Kidney tubule cell (primary cell): Measurements from ENCODE around the gene TNFRSF1A.

Source experiments
- DNase-seq: peaks from one replicate; pipeline ENCODE4 v3.0.0-alpha.2; 2018; ENCODE audit warnings: low spot score

TNFRSF1A gene

DNA sequence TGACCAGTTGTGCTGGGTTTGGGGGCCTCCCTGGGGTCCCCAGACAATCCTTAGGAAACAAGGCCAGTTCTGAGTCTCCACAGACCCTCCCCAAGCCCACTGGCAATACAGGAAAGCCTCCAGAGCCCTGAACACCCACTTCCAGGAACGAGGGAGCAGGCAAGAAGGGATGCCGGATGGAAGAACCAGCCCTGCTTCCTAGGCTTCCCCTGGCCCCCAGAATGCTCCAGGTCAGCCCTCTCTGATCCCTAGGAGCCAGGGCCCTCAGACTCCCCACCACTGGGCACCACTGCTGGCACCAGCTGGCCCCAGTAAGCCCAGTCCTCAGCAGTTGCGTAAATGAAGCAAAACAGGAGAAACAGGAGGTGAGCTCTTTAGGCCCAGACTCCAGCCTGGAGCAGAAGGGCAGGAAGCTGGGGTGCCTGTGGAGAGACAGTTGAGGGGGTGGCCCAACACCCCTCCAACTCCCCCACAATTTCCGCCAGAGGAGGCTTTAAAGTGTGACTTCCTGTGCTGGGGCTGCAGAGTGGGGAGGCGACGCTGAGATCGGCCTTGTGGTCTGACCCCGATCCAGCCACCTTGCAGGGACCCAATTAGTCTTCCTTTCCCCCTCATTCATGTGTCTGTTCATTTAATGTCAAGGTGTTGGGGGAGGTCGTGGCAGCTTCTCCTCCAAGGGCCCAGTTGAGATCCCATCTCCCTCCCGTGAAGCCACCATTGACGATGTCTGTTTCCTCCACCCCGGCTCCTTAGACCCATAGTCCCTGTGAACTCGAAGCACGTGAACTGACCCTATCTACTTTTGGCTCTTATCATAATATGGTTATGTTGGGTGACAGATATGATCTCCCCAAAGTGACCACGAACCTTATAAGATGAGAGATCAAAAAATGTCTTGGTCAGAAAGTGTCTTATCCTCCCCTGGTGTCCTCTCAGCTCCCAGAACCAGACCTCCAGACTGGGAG lies 4.7 kb downstream of the TNFRSF1A start:
- no peak for DNase-seq

DNA sequence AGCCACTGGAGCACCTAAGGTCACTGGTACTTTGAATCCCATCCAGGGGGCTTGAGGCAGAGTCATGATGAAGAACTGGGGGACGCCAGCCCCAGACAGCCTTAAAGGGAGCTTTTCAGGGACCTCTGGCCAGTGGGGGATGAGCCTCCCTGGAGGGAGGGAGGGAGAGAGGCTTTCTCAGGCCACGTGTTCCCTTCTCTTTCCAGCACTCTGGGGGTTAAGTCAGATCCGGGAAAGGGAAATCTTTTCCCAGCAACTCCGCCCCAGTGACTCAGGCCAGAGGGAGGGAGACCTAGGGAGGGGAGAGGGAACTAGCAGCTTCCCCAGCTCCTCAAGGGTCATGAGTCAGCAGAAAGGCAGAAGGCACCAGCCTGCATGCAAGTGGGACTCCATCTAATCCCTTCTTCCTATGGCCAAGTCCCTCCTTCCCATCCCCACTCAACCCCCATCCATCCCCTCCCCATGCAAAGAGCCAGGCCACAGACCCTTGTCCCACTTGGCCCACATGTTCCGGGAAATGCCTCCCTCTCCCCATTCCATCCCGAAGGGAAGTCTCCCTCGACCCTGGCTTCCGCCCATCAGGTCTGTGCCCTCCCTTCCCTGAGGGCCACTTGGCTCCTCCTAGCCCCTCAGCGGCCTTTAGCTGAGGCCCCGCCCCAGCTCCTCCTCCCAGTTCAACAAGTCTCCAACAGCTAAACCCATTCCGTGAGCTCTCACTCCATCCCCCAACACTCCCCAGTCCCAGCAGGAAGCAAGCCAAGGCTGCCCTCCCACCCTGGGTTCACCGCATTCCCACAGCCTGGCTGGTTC lies 5.6 kb downstream of the TNFRSF1A start:
- DNase-seq = peak; percentile 99

DNA sequence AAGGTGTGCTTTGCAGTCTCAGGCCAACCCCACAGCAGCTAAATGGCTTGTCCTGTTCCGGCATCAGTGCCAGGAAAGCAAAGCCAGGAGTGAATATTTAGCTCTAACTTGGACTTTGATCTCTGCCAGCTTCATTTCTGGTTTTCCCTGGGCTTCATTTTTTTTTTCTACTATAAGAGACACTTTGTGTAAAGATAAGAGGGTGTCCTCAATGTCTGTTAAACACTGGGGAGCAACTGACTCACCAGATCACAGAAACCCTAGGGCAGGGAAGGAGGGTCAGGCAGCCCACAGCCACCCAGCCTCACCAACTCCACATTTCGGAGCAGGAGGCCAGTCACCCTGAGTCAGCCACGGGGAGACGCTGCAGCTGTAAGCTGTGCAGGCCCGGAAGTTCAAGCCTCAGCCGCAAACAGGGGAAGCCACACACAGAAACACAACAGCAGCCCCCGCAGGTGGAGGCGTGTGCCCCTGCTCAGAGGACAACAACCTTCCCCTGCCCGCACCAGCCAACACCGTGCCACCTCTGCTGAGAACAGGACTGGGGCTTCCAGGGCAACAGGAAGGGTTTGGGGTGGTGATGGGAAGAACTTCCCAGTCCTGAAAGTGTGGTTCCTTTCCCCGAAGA lies 6.3 kb downstream of the TNFRSF1A start:
- peak; percentile 90 for DNase-seq

DNA sequence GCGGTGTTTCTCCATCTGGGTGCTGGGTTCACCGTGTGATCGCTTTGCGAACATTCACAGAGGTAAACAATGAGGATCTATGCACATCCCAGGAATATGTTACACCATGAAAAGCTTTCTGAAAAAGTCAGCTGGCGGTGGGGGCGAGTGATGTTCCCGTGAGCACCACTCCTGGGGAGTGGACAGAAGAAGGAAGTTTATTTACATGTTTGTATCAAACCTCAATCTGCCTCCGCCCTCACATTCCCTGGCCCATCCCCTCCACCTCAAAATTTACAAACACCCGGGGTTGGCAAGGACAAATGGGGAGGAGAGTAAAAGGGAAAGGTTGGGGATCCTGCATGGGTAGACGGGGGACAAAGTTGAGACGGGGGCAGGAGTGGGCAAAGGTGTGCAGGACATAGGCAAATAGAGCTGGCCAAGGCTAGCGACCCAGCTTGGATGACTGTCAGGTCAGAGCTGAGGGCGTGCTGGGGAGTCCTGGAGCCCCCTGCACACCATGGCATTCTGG lies 6.9 kb downstream of the TNFRSF1A start:
- no peak for DNase-seq

DNA sequence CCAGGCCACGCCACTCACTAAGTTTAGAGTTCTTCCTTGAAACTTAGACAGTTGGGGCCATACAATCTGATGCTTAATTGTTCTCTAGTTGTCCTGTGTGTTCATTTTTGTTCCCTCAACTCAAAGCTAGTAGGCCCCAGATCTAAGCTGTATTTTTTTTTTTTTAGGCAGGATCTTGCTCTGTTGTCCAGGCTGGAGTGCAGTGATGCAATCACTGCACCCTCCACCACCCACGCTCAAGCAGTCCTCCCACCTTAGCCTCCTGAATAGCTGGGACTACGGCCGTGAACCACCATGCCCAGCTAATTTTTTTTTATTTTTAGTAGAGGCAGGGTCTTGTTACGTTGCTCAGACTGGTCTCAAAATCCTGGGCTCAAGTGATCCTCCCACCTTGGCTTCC lies 7.5 kb downstream of the TNFRSF1A start:
- DNase-seq = no peak

DNA sequence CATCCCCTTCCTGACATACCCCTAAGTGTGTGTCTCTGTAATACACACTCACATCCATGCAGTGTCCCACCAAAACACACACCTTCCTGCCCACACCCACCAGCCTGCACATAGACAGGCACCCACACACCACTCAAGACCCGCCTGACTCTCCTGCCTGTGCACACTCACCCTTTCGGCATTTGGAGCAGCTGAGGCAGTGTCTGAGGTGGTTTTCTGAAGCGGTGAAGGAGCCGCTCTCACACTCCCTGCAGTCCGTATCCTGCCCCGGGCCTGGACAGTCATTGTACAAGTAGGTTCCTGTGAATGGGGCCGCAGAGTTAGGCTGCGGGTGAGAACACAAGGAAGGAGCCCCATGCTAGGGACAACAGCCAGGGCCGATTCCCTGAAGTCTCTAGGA lies 8.3 kb downstream of the TNFRSF1A start:
- DNase-seq = peak; percentile 62

DNA sequence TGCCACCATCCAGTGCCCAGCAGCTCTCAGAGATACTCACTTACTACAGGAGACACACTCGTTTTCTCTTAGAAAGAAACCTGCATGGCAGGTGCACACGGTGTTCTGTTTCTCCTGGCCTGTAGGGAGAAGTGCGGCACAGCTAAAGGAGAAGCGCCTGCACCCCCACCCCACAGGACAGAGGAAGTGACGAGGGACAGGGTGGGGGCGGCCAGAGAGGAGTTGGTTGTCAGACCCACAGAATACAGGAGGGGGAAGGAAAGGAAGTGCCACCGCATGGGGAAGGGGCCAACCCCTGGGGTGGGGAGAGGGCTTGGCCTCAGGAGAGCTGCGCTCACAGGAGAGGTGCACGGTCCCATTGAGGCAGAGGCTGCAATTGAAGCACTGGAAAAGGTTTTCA lies 8.8 kb downstream of the TNFRSF1A start:
- DNase-seq = no peak

DNA sequence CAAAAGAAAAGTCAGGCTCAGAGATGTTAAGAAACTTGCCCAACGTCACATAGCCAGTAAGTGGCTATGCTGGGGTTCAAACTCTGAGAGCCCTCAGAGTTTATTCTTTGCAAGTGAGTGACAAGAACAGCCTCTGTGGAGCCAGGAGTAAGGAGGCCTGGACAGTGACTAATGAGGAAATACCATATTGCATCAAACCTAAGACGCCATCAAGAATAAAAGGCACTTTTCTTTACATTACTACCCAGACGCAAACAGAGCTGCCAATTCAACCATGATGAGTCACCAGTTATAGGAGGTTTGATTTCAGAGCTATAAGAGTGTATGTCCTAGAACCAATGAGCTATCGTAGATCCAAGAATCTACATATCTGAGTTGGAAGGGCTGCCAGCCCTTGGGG lies 9.4 kb downstream of the TNFRSF1A start:
- no peak for DNase-seq

DNA sequence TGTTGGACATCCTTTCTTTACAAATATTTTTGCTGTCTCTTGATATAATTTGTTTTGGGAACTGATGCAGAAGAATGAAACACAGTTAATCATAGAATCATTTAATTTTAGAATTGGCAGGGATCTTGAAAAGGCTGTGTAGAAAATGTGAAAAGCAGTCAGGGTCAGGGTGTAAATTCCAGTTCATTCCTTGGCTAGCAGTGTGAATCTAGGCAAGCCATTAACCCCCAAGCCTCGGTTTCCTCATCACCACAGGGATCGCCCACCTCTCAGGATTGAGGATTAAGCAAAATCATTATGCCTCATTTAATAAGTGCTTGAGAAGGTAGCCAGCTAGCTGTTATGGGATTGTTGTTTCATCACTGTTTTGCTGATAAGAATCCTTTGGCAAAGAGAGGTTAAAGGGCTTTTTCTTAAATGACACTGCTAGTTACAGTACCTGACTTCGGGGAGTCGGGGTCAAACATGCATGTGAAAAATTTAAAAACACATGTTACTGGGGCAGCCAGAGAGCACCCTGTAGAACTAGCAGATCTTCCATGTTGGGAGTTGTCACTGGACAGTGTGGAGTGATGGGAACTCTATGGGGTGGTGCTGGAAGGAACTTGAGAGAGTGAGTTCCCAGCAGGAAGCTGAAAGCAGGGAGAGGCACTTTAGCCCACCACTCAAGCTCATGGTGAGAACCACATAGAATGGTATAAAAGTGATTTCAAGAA lies 10.7 kb downstream of the TNFRSF1A start:
- DNase-seq = no peak

DNA sequence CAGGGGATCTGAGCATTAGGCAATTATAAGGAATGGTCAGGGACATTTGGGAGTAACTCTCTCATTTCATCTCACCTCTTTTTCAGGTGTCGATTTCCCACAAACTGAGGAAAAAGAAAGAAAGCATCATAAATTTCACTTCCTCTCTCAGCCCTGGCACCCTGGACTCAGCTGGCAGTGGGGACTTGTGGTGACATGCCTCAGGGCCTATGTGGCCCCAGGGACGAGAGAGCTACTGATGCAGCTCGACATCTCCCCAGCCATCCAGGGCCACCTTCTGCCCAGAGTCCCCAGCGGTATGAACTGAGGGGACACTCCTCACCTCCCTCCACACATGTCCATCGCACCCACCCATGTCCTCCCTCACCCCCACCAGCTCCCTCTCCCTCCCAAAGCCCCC lies 11.7 kb downstream of the TNFRSF1A start:
- no peak for DNase-seq

DNA sequence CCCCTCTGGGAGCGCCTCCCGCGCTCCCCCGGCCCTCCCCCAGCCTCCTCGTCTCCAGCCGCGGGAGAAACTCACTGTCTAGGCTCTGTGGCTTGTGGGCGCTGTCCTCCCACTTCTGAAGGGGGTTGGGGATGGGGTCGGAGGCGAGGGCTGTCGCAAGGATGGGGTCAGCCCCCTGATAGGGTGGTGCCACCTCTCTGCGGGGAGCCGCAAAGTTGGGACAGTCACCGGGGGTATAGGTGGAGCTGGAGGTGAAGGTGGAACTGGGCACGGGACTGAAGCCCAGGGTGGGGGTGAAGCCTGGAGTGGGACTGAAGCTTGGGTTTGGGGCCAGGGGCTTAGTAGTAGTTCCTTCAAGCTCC lies 12.2 kb downstream of the TNFRSF1A start:
- no peak for DNase-seq

DNA sequence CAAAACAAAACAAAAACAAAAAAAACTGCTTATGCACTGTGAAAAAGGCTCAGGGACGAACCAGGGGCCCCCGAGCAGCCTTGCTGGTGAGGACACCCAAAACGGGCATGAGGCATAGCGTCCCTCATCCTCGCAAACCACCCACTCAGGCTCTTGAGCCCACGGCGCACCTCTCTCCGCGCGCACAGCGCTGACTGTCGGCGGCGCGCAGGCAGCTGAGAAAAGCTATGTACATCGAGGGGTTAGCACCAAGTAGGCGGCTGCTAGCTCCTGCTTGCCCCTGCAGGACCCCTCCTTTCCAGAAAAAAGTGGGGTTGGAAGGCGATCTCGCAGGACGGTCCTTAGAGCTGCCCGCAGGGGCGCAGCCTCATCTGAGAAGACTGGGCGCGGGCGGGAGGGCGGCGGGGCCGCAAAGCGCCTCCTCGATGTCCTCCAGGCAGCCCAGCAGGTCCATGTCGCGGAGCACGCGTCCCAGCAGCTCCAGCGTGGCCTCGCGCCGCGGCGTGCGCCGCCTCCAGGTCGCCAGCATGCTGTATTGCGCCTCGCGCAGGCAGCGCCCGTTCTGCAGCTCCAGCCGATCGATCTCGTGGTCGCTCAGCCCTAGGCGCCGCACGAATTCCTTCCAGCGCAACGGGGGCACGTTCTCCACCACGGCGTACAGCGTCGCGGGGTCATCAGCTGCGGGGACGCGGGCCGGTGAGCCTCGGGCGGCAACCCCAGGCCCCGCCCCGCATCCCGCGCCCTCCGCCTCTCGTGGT lies 12.8 kb downstream of the TNFRSF1A start:
- DNase-seq = no peak

DNA sequence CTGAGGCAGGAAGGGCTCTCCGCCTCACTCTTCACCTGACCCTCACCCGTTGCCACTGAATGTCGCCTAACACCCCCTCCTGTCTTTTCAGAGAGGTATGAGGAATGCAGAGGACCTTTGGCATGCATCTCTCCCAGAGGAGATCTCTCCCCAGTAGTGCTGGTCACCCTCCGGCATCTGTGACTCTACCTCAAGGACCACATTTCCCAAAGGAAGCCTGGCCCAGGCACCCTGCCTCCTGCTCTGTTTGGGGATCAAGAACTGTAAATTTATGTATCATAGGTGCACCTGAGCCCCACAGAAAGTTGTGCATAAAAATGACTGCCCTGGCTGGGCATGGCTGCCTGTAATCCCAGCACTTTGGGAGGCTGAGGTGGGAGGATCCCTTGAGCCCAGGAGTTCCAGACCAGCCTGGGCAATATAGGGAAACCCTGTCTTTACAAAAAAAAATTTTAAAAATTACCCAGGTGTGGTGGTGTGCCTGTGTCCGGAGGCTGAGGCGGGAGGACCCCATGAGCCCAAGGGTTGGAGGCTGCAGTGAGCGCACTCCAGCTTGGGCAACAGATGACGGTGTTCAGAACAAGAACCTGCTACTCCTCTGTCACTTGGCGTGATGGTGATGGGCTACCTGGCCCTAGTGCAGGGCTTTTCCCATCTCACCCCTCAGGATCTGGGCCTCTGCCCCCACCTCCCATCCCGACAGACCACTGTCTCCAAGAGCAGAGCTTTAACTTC lies 13.7 kb downstream of the TNFRSF1A start:
- no peak for DNase-seq

DNA sequence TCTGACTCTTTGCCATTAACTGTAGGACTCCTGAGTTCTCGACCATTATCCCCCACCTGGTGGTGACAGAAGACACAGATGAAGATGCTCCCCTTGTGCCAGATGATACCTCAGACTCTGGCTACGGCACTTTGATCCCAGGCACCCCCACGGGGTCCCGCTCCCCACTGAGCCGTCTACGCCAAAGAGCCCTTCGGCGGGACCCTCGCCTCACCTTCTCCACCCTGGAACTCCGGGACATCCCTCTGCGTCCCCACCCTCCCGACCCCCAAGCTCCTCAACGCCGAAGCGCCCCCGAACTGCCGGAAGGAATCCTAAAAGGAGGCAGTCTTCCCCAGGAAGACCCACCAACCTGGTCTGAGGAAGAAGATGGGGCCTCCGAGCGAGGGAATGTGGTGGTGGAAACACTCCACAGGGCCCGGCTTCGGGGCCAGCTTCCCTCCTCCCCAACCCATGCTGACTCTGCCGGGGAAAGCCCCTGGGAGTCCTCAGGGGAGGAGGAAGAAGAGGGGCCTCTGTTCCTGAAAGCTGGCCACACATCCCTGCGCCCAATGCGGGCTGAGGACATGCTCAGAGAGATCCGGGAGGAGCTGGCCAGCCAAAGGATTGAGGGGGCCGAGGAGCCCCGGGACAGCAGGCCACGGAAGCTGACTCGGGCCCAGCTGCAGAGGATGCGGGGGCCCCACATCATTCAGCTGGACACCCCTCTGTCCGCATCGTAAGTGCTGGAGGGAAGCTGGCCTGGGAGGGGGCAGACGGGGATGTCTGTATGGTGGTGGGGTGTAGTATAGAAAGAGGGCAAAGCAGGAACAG lies 14.4 kb downstream of the TNFRSF1A start:
- DNase-seq = no peak

DNA sequence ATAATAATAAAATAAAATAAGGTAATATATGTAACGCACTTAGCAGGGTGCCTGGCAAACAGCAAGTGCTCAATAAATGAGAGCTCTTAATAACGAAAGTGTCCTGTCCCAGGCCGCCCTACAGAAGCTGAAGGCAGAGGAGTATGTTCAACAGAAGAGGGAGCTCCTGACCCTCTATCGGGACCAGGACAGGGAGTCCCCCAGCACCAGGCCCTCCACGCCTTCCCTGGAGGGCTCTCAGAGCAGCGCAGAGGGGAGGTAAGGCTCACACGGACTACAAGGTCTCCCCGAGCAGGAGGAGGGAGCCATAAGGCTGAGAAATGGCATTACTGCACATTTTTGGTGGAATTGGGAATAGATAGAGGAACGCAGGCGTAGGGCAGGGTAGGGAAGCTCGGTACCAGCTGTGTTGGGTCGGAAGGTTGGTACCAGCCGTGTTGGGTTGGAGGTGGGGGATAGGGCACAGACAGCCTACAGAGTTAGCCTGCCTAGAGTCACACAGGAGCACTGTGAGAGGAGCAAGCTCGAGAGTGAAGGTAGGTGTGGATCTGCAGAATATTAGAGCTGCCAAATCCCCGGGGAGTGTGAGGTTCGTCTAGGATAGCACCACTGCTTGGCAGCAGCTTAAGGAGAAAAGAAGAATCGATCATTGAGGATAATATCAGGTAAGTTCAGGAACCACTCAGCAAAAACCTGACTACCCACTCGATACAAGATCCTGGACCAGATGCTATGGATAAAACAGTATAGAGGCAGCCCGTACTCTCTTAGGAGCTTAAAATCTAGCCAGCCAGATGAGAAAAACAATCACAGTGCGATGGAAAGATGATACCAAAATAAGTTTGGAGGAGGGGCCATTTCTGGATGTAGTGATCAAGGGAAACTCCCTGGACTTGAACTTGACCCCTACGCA lies 15.3 kb downstream of the TNFRSF1A start:
- peak; percentile 23 for DNase-seq

DNA sequence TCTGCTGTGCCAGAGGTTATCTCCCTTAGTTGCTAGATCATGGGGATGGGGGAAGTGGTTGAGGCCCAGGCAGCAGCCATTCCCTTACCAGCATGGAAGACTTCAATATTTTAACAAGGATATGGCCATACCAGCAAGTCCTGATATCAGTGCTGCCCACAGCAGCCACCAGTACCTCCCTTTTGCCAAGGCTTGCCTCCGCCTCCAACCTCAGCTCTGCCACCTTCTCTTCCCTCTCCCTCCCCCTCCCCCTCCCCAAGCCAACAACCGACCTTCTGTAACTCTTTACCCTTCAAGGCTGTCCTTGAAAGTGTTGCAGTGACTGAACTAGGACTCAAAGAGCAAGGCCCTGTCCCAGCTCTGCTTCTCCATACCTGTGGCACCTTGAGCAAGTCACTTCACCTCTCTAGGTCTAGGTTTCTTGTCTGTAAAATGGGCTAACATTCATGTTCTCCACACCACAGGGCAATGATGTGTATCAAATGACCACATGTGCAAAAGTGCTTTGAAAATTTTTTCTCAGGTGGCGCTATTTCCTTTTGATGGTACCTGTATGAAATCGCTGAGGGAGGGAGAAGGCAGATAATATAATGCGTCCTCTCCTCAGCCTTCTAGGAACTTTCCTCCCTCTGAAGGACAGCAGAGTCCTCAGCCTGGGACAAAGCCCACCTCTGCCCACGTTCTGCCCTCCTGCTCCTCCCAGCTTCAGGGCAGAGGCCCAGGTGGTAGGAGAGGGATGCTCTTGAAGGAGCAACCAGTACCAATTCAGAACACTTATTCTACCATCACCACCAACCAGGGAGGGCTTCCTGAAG lies 16.7 kb downstream of the TNFRSF1A start:
- DNase-seq = no peak

DNA sequence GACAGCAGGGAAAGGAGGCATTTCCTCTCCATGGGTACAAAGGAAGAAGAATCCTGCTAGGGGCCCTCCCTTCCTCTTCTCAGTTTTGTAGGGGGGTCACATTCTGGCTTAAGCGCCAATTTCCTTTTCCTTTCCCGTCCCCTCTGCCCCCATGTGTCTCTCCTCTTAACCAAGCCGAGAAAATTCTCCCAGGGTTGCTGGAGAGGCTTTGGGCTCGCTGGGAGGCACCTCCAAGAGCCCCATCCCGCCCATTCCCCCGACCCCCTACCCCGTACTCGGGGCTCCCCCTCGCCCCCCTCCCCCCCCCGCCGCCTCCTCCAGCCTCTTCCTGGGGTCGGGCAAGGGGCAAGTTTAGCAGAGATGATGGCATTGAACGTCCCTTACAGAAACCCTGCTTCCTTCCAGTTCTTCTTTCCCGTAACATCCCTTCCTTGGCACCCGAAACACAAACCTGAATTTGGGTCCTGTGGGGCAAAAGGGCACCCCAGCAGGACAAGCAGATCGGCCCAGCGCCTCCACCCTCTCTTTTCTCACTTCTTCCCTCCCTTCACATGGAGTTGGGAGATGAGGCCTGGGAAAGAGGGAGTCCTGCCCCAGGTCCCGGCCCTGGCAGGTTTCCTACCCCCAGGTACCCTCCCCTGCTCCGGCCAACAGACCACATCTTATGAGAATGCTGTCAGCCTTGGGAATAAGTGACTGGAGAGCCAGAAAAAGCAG lies 17.7 kb downstream of the TNFRSF1A start:
- no peak for DNase-seq
